Nephron (organoid): Measurements from ENCODE around the gene SGCA.
A peak's percentile ranks its signal among the peaks of the same experiment; 100 is the strongest.

Experiments used
- H3K27ac Mint-ChIP-seq, 3 experiments: 2 replicates each; pipeline ENCODE4 v1.8.0; 2020; ENCODE audit warnings: mixed read lengths in 3 of 3, mild to moderate bottlenecking in 2 of 3, moderate library complexity in 1 of 3
- H3K27me3 Mint-ChIP-seq: 2 replicates; pipeline ENCODE4 v1.8.0; 2021; ENCODE audit warnings: low read depth, mild to moderate bottlenecking, moderate library complexity, mixed read lengths
- H3K36me3 Mint-ChIP-seq: 2 replicates; pipeline ENCODE4 v1.8.0; 2020; ENCODE audit warnings: low read depth, mixed read lengths
- H3K4me1 Mint-ChIP-seq: 2 replicates; pipeline ENCODE4 v1.8.0; 2020; ENCODE audit warnings: mixed read lengths
- H3K4me3 Mint-ChIP-seq, 3 experiments: 2 replicates each; pipeline ENCODE4 v1.8.0; 2020; ENCODE audit warnings: mild to moderate bottlenecking in 3 of 3, mixed read lengths in 3 of 3, moderate library complexity in 2 of 3
- H3K9me3 Mint-ChIP-seq: 2 replicates; pipeline ENCODE4 v1.8.0; 2020; ENCODE audit warnings: mixed read lengths
- TF ChIP-seq, protein P1 (sequence below), 3 experiments: fragments of 200-600 bp; sonication (generic); IDR thresholded peaks; one replicate each; pipeline ENCODE4 v1.5.0; 2021; ENCODE audit warnings: antibody characterized with exemption in 3 of 3; ENCODE audit not compliant: unreplicated experiment in 3 of 3

The SGCA gene

GRCh38 chr17:50133769-50134099 lies 32.1 kb upstream of the SGCA start:
- peaks cover 28% of the 10 kb centered on the region for H3K36me3 Mint-ChIP-seq
- no peak overlapping the region for H3K4me3 Mint-ChIP-seq
- H3K27me3 Mint-ChIP-seq = peaks cover 10% of the 10 kb centered on the region
- H3K9me3 Mint-ChIP-seq = no peaks in the 10 kb centered on the region
- H3K4me1 Mint-ChIP-seq = peaks cover 17% of the 10 kb centered on the region
- TF ChIP-seq, protein P1, sequence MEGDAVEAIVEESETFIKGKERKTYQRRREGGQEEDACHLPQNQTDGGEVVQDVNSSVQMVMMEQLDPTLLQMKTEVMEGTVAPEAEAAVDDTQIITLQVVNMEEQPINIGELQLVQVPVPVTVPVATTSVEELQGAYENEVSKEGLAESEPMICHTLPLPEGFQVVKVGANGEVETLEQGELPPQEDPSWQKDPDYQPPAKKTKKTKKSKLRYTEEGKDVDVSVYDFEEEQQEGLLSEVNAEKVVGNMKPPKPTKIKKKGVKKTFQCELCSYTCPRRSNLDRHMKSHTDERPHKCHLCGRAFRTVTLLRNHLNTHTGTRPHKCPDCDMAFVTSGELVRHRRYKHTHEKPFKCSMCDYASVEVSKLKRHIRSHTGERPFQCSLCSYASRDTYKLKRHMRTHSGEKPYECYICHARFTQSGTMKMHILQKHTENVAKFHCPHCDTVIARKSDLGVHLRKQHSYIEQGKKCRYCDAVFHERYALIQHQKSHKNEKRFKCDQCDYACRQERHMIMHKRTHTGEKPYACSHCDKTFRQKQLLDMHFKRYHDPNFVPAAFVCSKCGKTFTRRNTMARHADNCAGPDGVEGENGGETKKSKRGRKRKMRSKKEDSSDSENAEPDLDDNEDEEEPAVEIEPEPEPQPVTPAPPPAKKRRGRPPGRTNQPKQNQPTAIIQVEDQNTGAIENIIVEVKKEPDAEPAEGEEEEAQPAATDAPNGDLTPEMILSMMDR (IDR thresholded peaks at IDR 0.05; ENCODE audit: unreplicated experiment in 3 of 3) = no peak
- H3K27ac Mint-ChIP-seq = peak overlapping the region in 2 of 3 experiments; percentile 38 to 49

DNA sequence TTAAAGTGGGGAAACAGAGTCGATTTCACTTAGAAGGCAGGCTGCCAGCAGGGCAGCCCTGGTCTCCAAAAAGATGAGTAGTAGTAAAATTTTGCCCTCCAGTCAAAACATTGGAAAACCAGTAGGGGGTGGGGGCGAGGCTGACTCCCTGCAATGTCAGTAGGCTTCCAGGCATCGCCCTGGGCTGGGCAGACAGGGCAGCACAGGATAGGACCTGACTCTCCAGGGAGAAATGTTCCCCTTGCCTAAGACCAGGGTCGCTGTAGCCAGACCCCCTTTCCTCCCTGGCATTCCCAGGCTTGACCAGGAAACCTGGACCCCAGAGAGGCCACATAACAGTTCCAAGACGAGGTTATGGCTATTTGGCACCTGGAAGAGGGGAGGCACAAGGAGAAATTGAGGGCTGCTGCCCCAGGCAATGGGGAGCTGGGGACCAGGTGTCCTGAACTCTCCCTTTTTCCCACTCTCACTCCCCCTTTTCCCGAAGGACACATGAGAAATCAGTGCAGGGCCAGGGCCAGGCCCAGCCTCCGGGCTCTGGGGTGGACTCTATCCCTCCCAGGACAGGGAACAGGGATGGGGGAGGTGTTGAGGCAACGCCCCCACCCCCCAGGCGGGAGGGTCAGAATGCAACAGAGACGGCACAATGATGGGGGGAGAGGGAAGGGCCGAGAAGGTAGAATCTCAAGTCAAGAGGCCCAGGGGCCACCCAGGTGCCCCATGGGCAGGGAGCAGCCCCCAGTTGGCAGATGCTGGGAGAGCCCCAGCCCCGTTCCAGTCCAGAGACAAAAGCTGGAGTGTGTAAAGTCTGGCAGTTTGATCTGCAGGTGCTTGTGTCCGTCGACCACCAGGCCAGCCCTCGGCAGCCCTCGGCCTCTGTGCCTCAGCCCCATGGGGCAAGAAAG lies 31.3 kb upstream of the SGCA start:
- no peak overlapping the region for H3K4me3 Mint-ChIP-seq
- no peaks in the 10 kb centered on the region for H3K9me3 Mint-ChIP-seq
- H3K4me1 Mint-ChIP-seq = peaks cover 16% of the 10 kb centered on the region
- H3K27ac Mint-ChIP-seq = peak overlapping the region in 2 of 3 experiments; percentile 31 to 38
- TF ChIP-seq, protein P1 (IDR thresholded peaks at IDR 0.05; ENCODE audit: unreplicated experiment in 3 of 3) = no peak
- peaks cover 8% of the 10 kb centered on the region for H3K27me3 Mint-ChIP-seq
- H3K36me3 Mint-ChIP-seq = peaks cover 35% of the 10 kb centered on the region

- Mint-ChIP-seq H3K4me3 (no peak overlapping the region), H3K36me3 (peaks cover 46% of the 10 kb centered on the region), H3K27me3 (peaks cover 8% of the 10 kb centered on the region), H3K9me3 (no peaks in the 10 kb centered on the region), H3K4me1 (peaks cover 16% of the 10 kb centered on the region), H3K27ac (peak overlapping the region in 1 of 3 experiments; percentile 58)
- TF ChIP-seq, protein P1 (IDR thresholded peaks at IDR 0.05; ENCODE audit: unreplicated experiment in 3 of 3) = no peak
These were observed 30.3 kb upstream of the SGCA start for GRCh38 chr17:50135316-50136095.

- Mint-ChIP-seq H3K27ac (peak overlapping the region in 1 of 3 experiments; percentile 58), H3K9me3 (no peaks in the 10 kb centered on the region), H3K27me3 (peaks cover 2% of the 10 kb centered on the region), H3K4me1 (peaks cover 10% of the 10 kb centered on the region), H3K36me3 (peaks cover 53% of the 10 kb centered on the region), H3K4me3 (no peak overlapping the region)
- TF ChIP-seq, protein P1 (IDR thresholded peaks at IDR 0.05; ENCODE audit: unreplicated experiment in 3 of 3) = no peak
These were observed 29.6 kb upstream of the SGCA start for GRCh38 chr17:50136096-50136687.

- no peaks in the 10 kb centered on the region for H3K27me3 Mint-ChIP-seq
- peak overlapping the region in 1 of 3 experiments; percentile 40 for H3K27ac Mint-ChIP-seq
- peaks cover 61% of the 10 kb centered on the region for H3K36me3 Mint-ChIP-seq
- H3K4me3 Mint-ChIP-seq = peak overlapping the region in 1 of 3 experiments; percentile 23
- H3K4me1 Mint-ChIP-seq = peaks cover 4% of the 10 kb centered on the region
- H3K9me3 Mint-ChIP-seq = no peaks in the 10 kb centered on the region
- TF ChIP-seq, protein P1 (IDR thresholded peaks at IDR 0.05; ENCODE audit: unreplicated experiment in 3 of 3) = no peak
These were observed 28.8 kb upstream of the SGCA start for GRCh38 chr17:50137042-50137441.
